SK-N-SH (cell line): ENCODE results near the gene CERKL. TPM values are rescaled to one million over a fixed set of nuclear protein-coding genes. Genes with fewer than 3 reads are reported as not detected.

Experiments
- CTCF ChIA-PET: fragments of 300-600, 350-600 bp; formaldehyde crosslinking; extraction: SDS; loops from one replicate; lab custom pipeline; 2021; lab: Yijun Ruan, JAX
- POLR2A ChIA-PET: fragments of 350-600 bp; sonication (Branson Sonifier 250); formaldehyde crosslinking; extraction: SDS; loops from one replicate; lab custom pipeline; 2020; ENCODE audit warnings: antibody characterized with exemption, inconsistent platforms; lab: Yijun Ruan, JAX
- DNase-seq: peaks from one replicate; pipeline ENCODE4 v3.0.0; 2012
- H2AFZ ChIP-seq: fragments of 200-600 bp; sonication (generic); 2 replicates; pipeline ENCODE4 v1.8.1; 2016; ENCODE audit warnings: antibody characterized with exemption, mild to moderate bottlenecking, low read depth
- H3F3A ChIP-seq: fragments of 200-600 bp; sonication (generic); replicated peaks from 2 replicates; pipeline ENCODE3; 2016; ENCODE audit warnings: antibody characterized with exemption, mild to moderate bottlenecking; ENCODE audit not compliant: insufficient read depth
- H3K27ac ChIP-seq, 2 experiments: fragments of 200-500 bp in 1 of 2; fragments of 200-600 bp in 1 of 2; sonication (Bioruptor generic) in 1 of 2; sonication (generic), shearing (Covaris generic) in 1 of 2; 2 replicates each; pipeline versions ENCODE4 v1.5.1 to v1.6.1; 2014 to 2016; ENCODE audit warnings: low read depth in 2 of 2, inconsistent platforms in 1 of 2, low read length in 1 of 2, mild to moderate bottlenecking in 1 of 2, mixed read lengths in 1 of 2
- H3K27me3 ChIP-seq: fragments of 200-600 bp; sonication (generic), shearing (Covaris generic); 2 replicates; pipeline ENCODE4 v1.6.1; 2016; ENCODE audit warnings: mixed run types; ENCODE audit not compliant: insufficient read depth
- H3K36me3 ChIP-seq, 2 experiments: fragments of 200-500 bp in 1 of 2; fragments of 200-600 bp in 1 of 2; sonication (Bioruptor generic) in 1 of 2; sonication (generic) in 1 of 2; replicated peaks in 1 of 2; 2 replicates each; pipeline versions ENCODE3 to v1.5.1; 2014 to 2016; ENCODE audit warnings: low read length in 1 of 2, mild to moderate bottlenecking in 1 of 2; ENCODE audit not compliant: insufficient read depth in 2 of 2, control insufficient read depth in 1 of 2
- H3K4me1 ChIP-seq, 2 experiments: fragments of 200-500 bp in 1 of 2; fragments of 200-600 bp in 1 of 2; sonication (Bioruptor generic) in 1 of 2; sonication (generic), shearing (Covaris generic) in 1 of 2; 2 replicates each; pipeline versions ENCODE4 v1.5.1 to v1.6.1; 2014 to 2016; ENCODE audit warnings: low read depth in 1 of 2, low read length in 1 of 2, mixed run types in 1 of 2; ENCODE audit not compliant: insufficient read depth in 2 of 2, control insufficient read depth in 1 of 2
- H3K4me2 ChIP-seq: fragments of 200-600 bp; sonication (generic), shearing (Covaris generic); 2 replicates; pipeline ENCODE4 v1.6.1; 2017; ENCODE audit warnings: mixed run types
- H3K4me3 ChIP-seq, 2 experiments: fragments of 200-500 bp in 1 of 2; fragments of 200-600 bp in 1 of 2; sonication (Bioruptor generic) in 1 of 2; sonication (generic), shearing (Covaris generic) in 1 of 2; 2 replicates each; pipeline versions ENCODE4 v1.5.1 to v1.8.1; 2014 to 2016; ENCODE audit warnings: low read depth in 2 of 2, inconsistent platforms in 1 of 2, low read length in 1 of 2, mild to moderate bottlenecking in 1 of 2, mixed read lengths in 1 of 2, moderate library complexity in 1 of 2
- H3K79me2 ChIP-seq: fragments of 200-600 bp; sonication (generic); 2 replicates; pipeline ENCODE4 v1.8.1; 2017; ENCODE audit warnings: mild to moderate bottlenecking; ENCODE audit not compliant: insufficient read depth
- H3K9ac ChIP-seq: fragments of 200-600 bp; sonication (generic); 2 replicates; pipeline ENCODE4 v1.6.1; 2017; ENCODE audit warnings: mixed run types
- H3K9me2 ChIP-seq: fragments of 200-600 bp; sonication (generic); 2 replicates; pipeline ENCODE4 v1.6.1; 2017; ENCODE audit warnings: mixed run types
- H3K9me3 ChIP-seq: fragments of 200-600 bp; sonication (generic); 2 replicates; pipeline ENCODE4 v1.6.1; 2017; ENCODE audit warnings: mixed run types, mild to moderate bottlenecking, moderate library complexity
- H4K20me1 ChIP-seq: fragments of 200-600 bp; sonication (generic); 2 replicates; pipeline ENCODE4 v1.6.1; 2017; ENCODE audit warnings: mild to moderate bottlenecking, mixed run types; ENCODE audit not compliant: insufficient read depth
- EP300 ChIP-seq, 2 experiments: IDR thresholded peaks; 2 replicates each; pipeline versions ENCODE4 v1.4.0 to v1.6.1; 2012; ENCODE audit warnings: borderline replicate concordance in 1 of 2, low read depth in 1 of 2, low read length in 1 of 2
- EZH2phosphoT487 ChIP-seq: fragments of 200-600 bp; sonication (generic); IDR thresholded peaks from 2 replicates; pipeline ENCODE4 v1.6.1; 2017; ENCODE audit warnings: low read depth, mixed run types, mild to moderate bottlenecking, antibody characterized with exemption, moderate library complexity, borderline replicate concordance
- FOSL2 ChIP-seq: IDR thresholded peaks from 2 replicates; pipeline ENCODE4 v1.4.0; 2012; ENCODE audit warnings: low read depth, mild to moderate bottlenecking, moderate library complexity, borderline replicate concordance
- FOXM1 ChIP-seq: IDR thresholded peaks from 2 replicates; pipeline ENCODE4 v1.4.0; 2012; ENCODE audit warnings: low read depth, mild to moderate bottlenecking
- GABPA ChIP-seq: IDR thresholded peaks from 2 replicates; pipeline ENCODE4 v1.4.0; 2012; ENCODE audit warnings: low read depth, mild to moderate bottlenecking
- JUND ChIP-seq: IDR thresholded peaks from 2 replicates; pipeline ENCODE4 v1.4.0; 2012
- MAX ChIP-seq: IDR thresholded peaks from 2 replicates; pipeline ENCODE4 v1.4.0; 2012; ENCODE audit warnings: low read depth
- MEF2A ChIP-seq: IDR thresholded peaks from 2 replicates; pipeline ENCODE4 v1.4.0; 2012; ENCODE audit warnings: low read depth, borderline replicate concordance
- MXI1 ChIP-seq: IDR thresholded peaks from 2 replicates; pipeline ENCODE4 v1.6.1; 2012; ENCODE audit warnings: mild to moderate bottlenecking, low read depth, low read length, improper control_type of control experiment
- RCOR1 ChIP-seq: fragments of 150-350 bp; IDR thresholded peaks from 2 replicates; pipeline ENCODE4 v1.6.1; 2017; ENCODE audit warnings: antibody characterized with exemption, low read length
- RFX5 ChIP-seq: IDR thresholded peaks from 2 replicates; pipeline ENCODE4 v1.6.1; 2012; ENCODE audit warnings: mild to moderate bottlenecking, improper control_type of control experiment, low read length
- RXRA ChIP-seq: IDR thresholded peaks from 2 replicates; pipeline ENCODE4 v1.4.0; 2012; ENCODE audit warnings: low read depth, mild to moderate bottlenecking, borderline replicate concordance
- SIN3A ChIP-seq: IDR thresholded peaks from 2 replicates; pipeline ENCODE4 v1.6.1; 2012; ENCODE audit warnings: low read depth, mild to moderate bottlenecking, low read length, moderate library complexity, borderline replicate concordance
- TCF12 ChIP-seq: IDR thresholded peaks from 2 replicates; pipeline ENCODE4 v1.4.0; 2012
- TEAD4 ChIP-seq: IDR thresholded peaks from 2 replicates; pipeline ENCODE4 v1.4.0; 2012; ENCODE audit warnings: mild to moderate bottlenecking, borderline replicate concordance; ENCODE audit not compliant: insufficient read depth
- USF2 ChIP-seq: fragments of 150-350 bp; IDR thresholded peaks from 2 replicates; pipeline ENCODE4 v1.6.1; 2017; ENCODE audit warnings: antibody characterized with exemption, low read length, low read depth, borderline replicate concordance
- YY1 ChIP-seq: IDR thresholded peaks from 2 replicates; pipeline ENCODE4 v1.4.0; 2012; ENCODE audit warnings: low read depth, mild to moderate bottlenecking
- WGBS: methylation state at CpG from one replicate; pipeline ENCODE4 v1.1.6; 2017; ENCODE audit warnings: low lambda C conversion rate; 5-methylcytosine and 5-hydroxymethylcytosine counted together
- polyA plus RNA-seq, 3 experiments: library from polyadenylated mRNA; depleted of rRNA; stranded (reverse); fragments of >200 nt; gene quantifications; 2 replicates each; pipeline ENCODE4 v1.2.3, GENCODE V29; 2012
- TF ChIP-seq, protein P1 (sequence below): IDR thresholded peaks from 2 replicates; pipeline ENCODE4 v1.4.0; 2012; ENCODE audit warnings: low read depth, borderline replicate concordance
- TF ChIP-seq, protein P2 (sequence below): IDR thresholded peaks from 2 replicates; pipeline ENCODE4; 2012
- TF ChIP-seq, protein P3 (sequence below): fragments of 200-600 bp; sonication (generic); IDR thresholded peaks from 2 replicates; pipeline ENCODE4 v1.6.1; 2017; ENCODE audit warnings: antibody characterized with exemption, mild to moderate bottlenecking, moderate library complexity

CERKL gene
- polyA plus RNA-seq, 1 of the 3 experiments (the other 2 are of a cell fraction) = 0.07 TPM

- no peak overlapping the region for H3K4me2 ChIP-seq
- no peak overlapping the region for H3K27ac ChIP-seq
- no peaks in the 10 kb centered on the region for H3K9me2 ChIP-seq
- ChIA-PET POLR2A (no interaction called here), CTCF (interaction anchor here (1.4 kb wide), 1 partner anchor 157 kb away, joined by 5 read pairs; no protein-coding TSS in a partner anchor)
- H2AFZ ChIP-seq = no peak overlapping the region
- H3K9me3 ChIP-seq = no peaks in the 10 kb centered on the region
- no peaks in the 10 kb centered on the region for H3K79me2 ChIP-seq
- WGBS = 40% methylated on average over 2 of the region's 2 CpGs
- TF ChIP-seq FOXM1 (no peak), FOSL2 (no peak), MEF2A (no peak), RFX5 (no peak), EZH2phosphoT487 (no peak), MAX (no peak), GABPA (no peak), JUND (no peak), RXRA (no peak), RCOR1 (no peak)
- TF ChIP-seq, protein P1, sequence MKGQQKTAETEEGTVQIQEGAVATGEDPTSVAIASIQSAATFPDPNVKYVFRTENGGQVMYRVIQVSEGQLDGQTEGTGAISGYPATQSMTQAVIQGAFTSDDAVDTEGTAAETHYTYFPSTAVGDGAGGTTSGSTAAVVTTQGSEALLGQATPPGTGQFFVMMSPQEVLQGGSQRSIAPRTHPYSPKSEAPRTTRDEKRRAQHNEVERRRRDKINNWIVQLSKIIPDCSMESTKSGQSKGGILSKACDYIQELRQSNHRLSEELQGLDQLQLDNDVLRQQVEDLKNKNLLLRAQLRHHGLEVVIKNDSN = no peak
- TF ChIP-seq, all 33 proteins: peak for 0
- no peak for DNase-seq
- peaks cover 5% of the 10 kb centered on the region for H3F3A ChIP-seq
- H3K27me3 ChIP-seq = no peaks in the 10 kb centered on the region
- H3K36me3 ChIP-seq = no peaks in the 10 kb centered on the region
- no peaks in the 10 kb centered on the region; a peak in 1 of 4 replicates for H3K4me1 ChIP-seq
- H3K9ac ChIP-seq = no peak overlapping the region
- no peak overlapping the region for H3K4me3 ChIP-seq
- H4K20me1 ChIP-seq = no peaks in the 10 kb centered on the region
Measured at GRCh38 chr2:181558371-181558770, 98.5 kb downstream of the CERKL start.

GRCh38 chr2:181554061-181554830, 102.7 kb downstream of the CERKL start:
- no peak overlapping the region for H3K4me3 ChIP-seq
- CTCF ChIA-PET = interaction anchor here (0.8 to 0.9 kb wide), 2 partner anchors 8 to 161 kb away, joined by 3 read pairs; no protein-coding TSS in a partner anchor
- no peaks in the 10 kb centered on the region for H3K36me3 ChIP-seq
- POLR2A ChIA-PET = no interaction called here
- H3K9ac ChIP-seq = no peak overlapping the region
- H3K27ac ChIP-seq = peak overlapping the region in 1 of 2 experiments; percentile 58; a peak in 2 of 4 replicates
- H2AFZ ChIP-seq = no peak overlapping the region
- no peak for TF ChIP-seq FOSL2
- TF ChIP-seq FOXM1 = no peak
- no peak for TF ChIP-seq TEAD4
- no peak for TF ChIP-seq USF2
- no peak for TF ChIP-seq YY1
- no peak for TF ChIP-seq MXI1
- TF ChIP-seq RFX5 = no peak
- TF ChIP-seq, protein P2, sequence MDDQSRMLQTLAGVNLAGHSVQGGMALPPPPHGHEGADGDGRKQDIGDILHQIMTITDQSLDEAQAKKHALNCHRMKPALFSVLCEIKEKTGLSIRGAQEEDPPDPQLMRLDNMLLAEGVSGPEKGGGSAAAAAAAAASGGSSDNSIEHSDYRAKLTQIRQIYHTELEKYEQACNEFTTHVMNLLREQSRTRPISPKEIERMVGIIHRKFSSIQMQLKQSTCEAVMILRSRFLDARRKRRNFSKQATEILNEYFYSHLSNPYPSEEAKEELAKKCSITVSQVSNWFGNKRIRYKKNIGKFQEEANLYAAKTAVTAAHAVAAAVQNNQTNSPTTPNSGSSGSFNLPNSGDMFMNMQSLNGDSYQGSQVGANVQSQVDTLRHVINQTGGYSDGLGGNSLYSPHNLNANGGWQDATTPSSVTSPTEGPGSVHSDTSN = no peak
- no peak for TF ChIP-seq EP300 (IDR thresholded peaks at IDR 0.05; ENCODE audit: borderline replicate concordance in 1 of 2, low read depth in 1 of 2, low read length in 1 of 2)
- no peak for TF ChIP-seq SIN3A
- TF ChIP-seq, protein P3, sequence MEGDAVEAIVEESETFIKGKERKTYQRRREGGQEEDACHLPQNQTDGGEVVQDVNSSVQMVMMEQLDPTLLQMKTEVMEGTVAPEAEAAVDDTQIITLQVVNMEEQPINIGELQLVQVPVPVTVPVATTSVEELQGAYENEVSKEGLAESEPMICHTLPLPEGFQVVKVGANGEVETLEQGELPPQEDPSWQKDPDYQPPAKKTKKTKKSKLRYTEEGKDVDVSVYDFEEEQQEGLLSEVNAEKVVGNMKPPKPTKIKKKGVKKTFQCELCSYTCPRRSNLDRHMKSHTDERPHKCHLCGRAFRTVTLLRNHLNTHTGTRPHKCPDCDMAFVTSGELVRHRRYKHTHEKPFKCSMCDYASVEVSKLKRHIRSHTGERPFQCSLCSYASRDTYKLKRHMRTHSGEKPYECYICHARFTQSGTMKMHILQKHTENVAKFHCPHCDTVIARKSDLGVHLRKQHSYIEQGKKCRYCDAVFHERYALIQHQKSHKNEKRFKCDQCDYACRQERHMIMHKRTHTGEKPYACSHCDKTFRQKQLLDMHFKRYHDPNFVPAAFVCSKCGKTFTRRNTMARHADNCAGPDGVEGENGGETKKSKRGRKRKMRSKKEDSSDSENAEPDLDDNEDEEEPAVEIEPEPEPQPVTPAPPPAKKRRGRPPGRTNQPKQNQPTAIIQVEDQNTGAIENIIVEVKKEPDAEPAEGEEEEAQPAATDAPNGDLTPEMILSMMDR = no peak
- TF ChIP-seq, protein P1 = no peak
- no peak for TF ChIP-seq TCF12
- no peak for TF ChIP-seq RCOR1
- TF ChIP-seq RXRA = no peak
- TF ChIP-seq, all 33 proteins: peak for 0
- no peak overlapping the region for H3K4me2 ChIP-seq
- no peaks in the 10 kb centered on the region for H3K79me2 ChIP-seq
- H4K20me1 ChIP-seq = no peaks in the 10 kb centered on the region
- H3F3A ChIP-seq = peaks cover 9% of the 10 kb centered on the region
- 72% methylated on average over 2 of the region's 2 CpGs for WGBS
- H3K27me3 ChIP-seq = no peaks in the 10 kb centered on the region
- no peaks in the 10 kb centered on the region for H3K9me3 ChIP-seq
- no peaks in the 10 kb centered on the region for H3K9me2 ChIP-seq
- peaks cover 0 to 5% of the 10 kb centered on the region in 2 experiments; a peak in 2 of 4 replicates for H3K4me1 ChIP-seq
- no peak for DNase-seq
